ENCODE measurements around the gene FOXK1. TPM values are rescaled to one million over a fixed set of nuclear protein-coding genes. Genes with fewer than 3 reads are reported as not detected.

FOXK1 gene
- total RNA-seq, 5 donors from 2014 or later (not counting 1 experiment from before 2014, with no cell fraction given), result 63.9 to 79.7 (median 74.2) TPM

DNA sequence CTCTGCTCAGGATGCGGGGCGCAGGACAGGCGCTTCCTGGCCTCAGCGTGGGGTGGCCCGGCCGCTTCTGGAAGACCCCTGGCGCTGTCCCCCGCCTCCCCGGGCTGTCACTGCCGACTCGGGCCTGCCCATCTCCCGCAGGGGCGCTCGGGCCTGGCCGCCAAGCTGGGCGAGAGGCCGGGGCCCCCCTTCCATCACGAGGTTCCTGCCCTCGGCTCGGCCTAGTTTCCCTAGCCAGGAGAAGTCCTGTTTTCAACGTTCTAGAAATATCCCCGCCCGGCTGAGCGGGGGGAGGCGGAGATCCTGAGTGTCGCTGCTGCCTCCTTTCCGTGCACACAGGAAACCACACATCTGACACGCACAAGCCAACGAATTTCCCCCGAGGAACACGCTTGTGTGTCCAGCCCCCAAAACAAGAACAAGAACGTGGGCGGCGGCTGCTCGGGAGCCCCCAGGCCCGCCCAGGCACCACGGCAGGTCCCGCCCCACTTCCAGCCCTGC, 127.0 kb downstream of the FOXK1 start:
- Histone ChIP-seq H3K9me3 (no peaks in the 10 kb centered on the region), H3K4me1 (ENCODE audit: control insufficient read depth in 1 of 2, extremely low read depth in 1 of 2, insufficient read depth in 2 of 2, low read length in 2 of 2) (peaks cover 0 to 20% of the 10 kb centered on the region in 2 experiments), H3K36me3 (ENCODE audit: control insufficient read depth in 2 of 2, extremely low read depth in 1 of 2, insufficient read depth in 1 of 2, low read length in 1 of 2) (no peaks in the 10 kb centered on the region), H3K27me3 (replicated peaks in 1 of 2; ENCODE audit: control insufficient read depth in 2 of 2, extremely low read depth in 1 of 2, insufficient read depth in 2 of 2, low read length in 1 of 2) (peaks cover 0 to 53% of the 10 kb centered on the region in 2 experiments), H3K27ac (ENCODE audit: low read length) (no peak overlapping the region), H3K4me3 (ENCODE audit: control insufficient read depth in 1 of 2, extremely low read depth in 1 of 2, low read length in 1 of 2) (peak overlapping the region; percentile 37 to 70)
- H3K4me1 Mint-ChIP-seq, result peaks cover 0 to 10% (median 9%) of the 10 kb centered on the region in 3 donors
- H3K9me3 Mint-ChIP-seq, result no peaks in the 10 kb centered on the region
- H3K36me3 Mint-ChIP-seq, result no peaks in the 10 kb centered on the region
- peaks cover 4 to 37% of the 10 kb centered on the region in 2 donors for H3K27me3 Mint-ChIP-seq
- ATAC-seq (replicated peaks in 1 of 4) (peak; percentile 60 to 86 (median 65)), DNase-seq (peak in 25 of 35 experiments; percentile 12 to 57 (median 32))
- 4% methylated on average over 31 of the region's 38 CpGs for WGBS (ENCODE audit: insufficient coverage)
- ChIA-PET CTCF (interaction anchor here (0.6 to 1.0 kb wide), 2 partner anchors 10 to 11 kb away, joined by 3 to 4 read pairs; no protein-coding TSS in a partner anchor), POLR2A (no interaction called here)
- H3K27ac Mint-ChIP-seq, result peak overlapping the region in 1 of 2 donors; percentile 34
- peak overlapping the region; percentile 61 to 76 (median 71) for H3K4me3 Mint-ChIP-seq

DNA sequence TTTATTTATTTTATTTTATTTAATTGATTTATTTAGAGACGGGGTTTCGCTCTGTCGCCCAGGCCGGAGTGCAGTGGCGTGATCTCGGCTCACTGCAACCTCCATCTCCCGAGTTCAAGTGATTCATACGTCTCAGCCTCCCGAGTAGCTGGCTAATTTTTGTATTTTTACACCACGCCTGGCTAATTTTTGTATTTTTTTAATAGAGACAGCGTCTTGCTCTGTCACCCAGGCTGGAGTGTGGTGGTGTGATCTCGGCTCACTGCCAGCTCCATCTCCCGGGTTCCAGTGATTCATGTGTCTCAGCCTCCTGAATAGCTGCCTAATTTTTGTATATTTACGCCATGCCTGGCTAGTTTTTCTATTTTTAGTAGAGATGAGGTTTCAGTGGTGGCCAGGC, 127.6 kb downstream of the FOXK1 start:
- Histone ChIP-seq H3K27me3 (replicated peaks in 1 of 2; ENCODE audit: control insufficient read depth in 2 of 2, extremely low read depth in 1 of 2, insufficient read depth in 2 of 2, low read length in 1 of 2) (peaks cover 0 to 58% of the 10 kb centered on the region in 2 experiments), H3K9me3 (no peaks in the 10 kb centered on the region), H3K4me3 (ENCODE audit: control insufficient read depth in 1 of 2, extremely low read depth in 1 of 2, low read length in 1 of 2) (peak overlapping the region; percentile 37 to 70), H3K4me1 (ENCODE audit: control insufficient read depth in 1 of 2, extremely low read depth in 1 of 2, insufficient read depth in 2 of 2, low read length in 2 of 2) (peaks cover 0 to 21% of the 10 kb centered on the region in 2 experiments), H3K36me3 (ENCODE audit: control insufficient read depth in 2 of 2, extremely low read depth in 1 of 2, insufficient read depth in 1 of 2, low read length in 1 of 2) (no peaks in the 10 kb centered on the region), H3K27ac (ENCODE audit: low read length) (no peak overlapping the region)
- H3K27me3 Mint-ChIP-seq, result peaks cover 4 to 40% of the 10 kb centered on the region in 2 donors
- H3K9me3 Mint-ChIP-seq, result no peaks in the 10 kb centered on the region
- no peaks in the 10 kb centered on the region for H3K36me3 Mint-ChIP-seq
- DNase-seq (no peak), ATAC-seq (replicated peaks in 1 of 4) (no peak)
- CTCF ChIA-PET, result interaction anchor here (0.6 to 1.0 kb wide), 2 partner anchors 9 to 11 kb away, joined by 3 to 4 read pairs; no protein-coding TSS in a partner anchor
- POLR2A ChIA-PET, result no interaction called here
- peaks cover 0 to 10% (median 9%) of the 10 kb centered on the region in 3 donors for H3K4me1 Mint-ChIP-seq
- H3K27ac Mint-ChIP-seq, result no peak overlapping the region
- WGBS (ENCODE audit: insufficient coverage), result 64% methylated on average over 6 of the region's 14 CpGs
- H3K4me3 Mint-ChIP-seq, result peak overlapping the region in 2 of 3 donors; percentile 24 to 76

DNA sequence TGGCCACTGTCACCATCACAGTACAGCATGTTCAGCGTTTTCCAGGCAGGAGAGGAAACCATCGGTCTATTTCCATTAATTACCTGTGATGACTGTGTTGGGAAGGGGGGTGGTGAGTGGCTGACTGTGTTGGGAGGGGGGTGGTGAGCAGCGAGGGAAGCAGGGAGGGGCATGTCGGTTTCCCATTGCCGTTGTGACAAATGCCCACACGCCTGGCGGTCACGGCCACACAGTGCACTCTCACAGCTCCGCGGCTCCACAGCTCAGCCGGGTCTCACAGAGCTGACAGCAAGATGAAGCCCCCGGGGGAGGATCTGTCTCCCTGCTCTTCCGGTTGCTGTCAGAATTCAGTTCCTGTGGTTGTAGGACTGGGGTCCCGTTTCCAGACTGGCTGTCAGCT, 132.3 kb downstream of the FOXK1 start:
- Mint-ChIP-seq H3K4me3 (no peak overlapping the region), H3K27ac (no peak overlapping the region), H3K4me1 (peaks cover 0 to 7% (median 6%) of the 10 kb centered on the region in 3 donors), H3K9me3 (no peaks in the 10 kb centered on the region), H3K27me3 (peaks cover 0 to 39% of the 10 kb centered on the region in 2 donors), H3K36me3 (no peaks in the 10 kb centered on the region)
- CTCF ChIA-PET, result interaction anchor here in 1 of 2 donors (0.5 kb wide), 1 partner anchor 93 kb away, joined by 8 read pairs; no protein-coding TSS in a partner anchor
- H3K27me3 ChIP-seq (replicated peaks in 1 of 2; ENCODE audit: control insufficient read depth in 2 of 2, extremely low read depth in 1 of 2, insufficient read depth in 2 of 2, low read length in 1 of 2), result peaks cover 0 to 88% of the 10 kb centered on the region in 2 experiments
- 20% methylated on average over 11 of the region's 14 CpGs for WGBS (ENCODE audit: insufficient coverage)
- no peaks in the 10 kb centered on the region for H3K36me3 ChIP-seq (ENCODE audit: control insufficient read depth in 2 of 2, extremely low read depth in 1 of 2, insufficient read depth in 1 of 2, low read length in 1 of 2)
- no peak overlapping the region for H3K27ac ChIP-seq (ENCODE audit: low read length)
- ATAC-seq (replicated peaks in 1 of 4) (no peak), DNase-seq (no peak)
- H3K4me3 ChIP-seq (ENCODE audit: control insufficient read depth in 1 of 2, extremely low read depth in 1 of 2, low read length in 1 of 2), result no peak overlapping the region
- H3K4me1 ChIP-seq (ENCODE audit: control insufficient read depth in 1 of 2, extremely low read depth in 1 of 2, insufficient read depth in 2 of 2, low read length in 2 of 2), result peaks cover 0 to 15% of the 10 kb centered on the region in 2 experiments
- no peaks in the 10 kb centered on the region for H3K9me3 ChIP-seq
- POLR2A ChIA-PET, result no interaction called here

DNA sequence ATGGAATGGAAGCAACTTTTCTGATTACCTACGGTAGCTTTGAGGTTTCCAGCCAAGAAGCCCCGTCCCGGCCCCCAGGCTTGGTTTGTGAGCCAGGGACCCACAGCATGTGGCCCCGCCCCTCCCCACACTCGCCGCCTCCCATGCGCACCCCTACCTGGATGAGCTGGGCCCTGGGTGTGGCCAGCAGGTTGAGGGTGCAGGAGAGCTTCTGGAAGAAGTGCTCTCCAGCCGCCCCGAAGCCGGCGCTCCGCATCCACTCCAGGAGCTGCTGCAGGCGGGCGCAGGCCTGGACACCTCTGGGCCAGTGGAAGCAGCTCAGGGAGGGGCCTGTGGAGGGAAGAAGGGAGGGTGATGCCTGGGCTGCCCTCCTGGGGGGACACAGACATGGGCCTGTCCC, 133.0 kb downstream of the FOXK1 start:
- H3K36me3 ChIP-seq (ENCODE audit: control insufficient read depth in 2 of 2, extremely low read depth in 1 of 2, insufficient read depth in 1 of 2, low read length in 1 of 2), result no peaks in the 10 kb centered on the region
- H3K4me3 Mint-ChIP-seq, result no peak overlapping the region
- no peak overlapping the region for H3K27ac ChIP-seq (ENCODE audit: low read length)
- peaks cover 0 to 4% (median 4%) of the 10 kb centered on the region in 3 donors for H3K4me1 Mint-ChIP-seq
- ChIA-PET CTCF (interaction anchor here in 1 of 2 donors (0.5 kb wide), 1 partner anchor 94 kb away, joined by 8 read pairs; no protein-coding TSS in a partner anchor), POLR2A (interaction anchor here in 1 of 2 donors (0.6 kb wide), 1 partner anchor 269 kb away, joined by 11 read pairs; no protein-coding TSS in a partner anchor)
- H3K9me3 ChIP-seq, result no peaks in the 10 kb centered on the region
- no peak overlapping the region for H3K27ac Mint-ChIP-seq
- peaks cover 0 to 8% of the 10 kb centered on the region in 2 experiments for H3K4me1 ChIP-seq (ENCODE audit: control insufficient read depth in 1 of 2, extremely low read depth in 1 of 2, insufficient read depth in 2 of 2, low read length in 2 of 2)
- no peaks in the 10 kb centered on the region for H3K9me3 Mint-ChIP-seq
- H3K4me3 ChIP-seq (ENCODE audit: control insufficient read depth in 1 of 2, extremely low read depth in 1 of 2, low read length in 1 of 2), result no peak overlapping the region
- DNase-seq, result no peak
- WGBS (ENCODE audit: insufficient coverage), result 99% methylated on average over 11 of the region's 14 CpGs
- H3K27me3 ChIP-seq (replicated peaks in 1 of 2; ENCODE audit: control insufficient read depth in 2 of 2, extremely low read depth in 1 of 2, insufficient read depth in 2 of 2, low read length in 1 of 2), result peaks cover 0 to 87% of the 10 kb centered on the region in 2 experiments
- H3K27me3 Mint-ChIP-seq, result peaks cover 0 to 40% of the 10 kb centered on the region in 2 donors
- H3K36me3 Mint-ChIP-seq, result no peaks in the 10 kb centered on the region
- no peak for ATAC-seq (replicated peaks in 1 of 4)

DNA sequence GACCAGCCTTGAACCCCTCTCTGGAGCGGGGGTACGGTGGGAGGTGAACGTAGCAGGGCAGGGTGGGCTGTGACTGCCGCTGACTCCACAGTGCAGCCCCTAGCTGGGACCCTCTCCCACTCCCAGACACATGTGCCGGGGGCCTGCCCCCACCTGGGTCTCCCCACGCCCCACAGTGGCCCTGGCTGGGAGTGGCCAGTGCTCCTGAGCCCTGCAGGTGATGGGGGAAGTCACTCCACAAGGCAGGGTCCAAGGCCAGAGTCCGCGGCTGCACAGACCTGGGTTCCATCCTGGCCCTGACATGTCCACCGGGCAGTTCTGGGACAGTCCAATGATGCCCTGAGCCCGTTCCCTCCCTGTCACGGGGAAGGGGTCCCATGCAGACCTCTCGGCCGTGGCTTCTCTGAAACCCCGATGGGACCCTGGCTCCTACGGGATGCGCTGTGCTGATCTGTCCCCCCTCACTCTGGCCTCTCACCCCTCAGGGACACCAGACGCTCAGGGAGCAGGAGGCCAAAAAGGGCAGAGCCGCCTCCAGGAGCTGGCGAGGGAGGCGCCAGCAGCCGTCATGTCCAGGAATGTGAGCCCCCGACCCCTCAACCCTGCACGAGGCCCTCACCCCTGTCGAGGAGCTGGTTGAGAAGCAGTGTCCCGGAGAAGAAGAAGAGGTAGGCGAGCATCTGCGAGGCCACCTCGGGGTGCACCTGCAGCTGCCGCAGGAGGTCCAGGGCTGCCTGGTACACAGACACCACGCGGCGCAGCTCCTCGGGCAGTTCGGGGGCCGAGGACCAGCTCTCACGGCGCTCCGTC, 133.7 kb downstream of the FOXK1 start:
- peaks cover 0 to 37% of the 10 kb centered on the region in 2 donors for H3K27me3 Mint-ChIP-seq
- POLR2A ChIA-PET, result interaction anchor here in 1 of 2 donors (0.6 kb wide), 1 partner anchor 269 kb away, joined by 11 read pairs; no protein-coding TSS in a partner anchor
- H3K36me3 ChIP-seq (ENCODE audit: control insufficient read depth in 2 of 2, extremely low read depth in 1 of 2, insufficient read depth in 1 of 2, low read length in 1 of 2), result no peaks in the 10 kb centered on the region
- 96% methylated on average over 32 of the region's 38 CpGs for WGBS (ENCODE audit: insufficient coverage)
- CTCF ChIA-PET, result interaction anchor here in 1 of 2 donors (0.6 kb wide), 1 partner anchor 32 kb away, joined by 3 read pairs; no protein-coding TSS in a partner anchor
- peaks cover 0 to 86% of the 10 kb centered on the region in 2 experiments for H3K27me3 ChIP-seq (replicated peaks in 1 of 2; ENCODE audit: control insufficient read depth in 2 of 2, extremely low read depth in 1 of 2, insufficient read depth in 2 of 2, low read length in 1 of 2)
- H3K27ac Mint-ChIP-seq, result no peak overlapping the region
- no peaks in the 10 kb centered on the region for H3K9me3 ChIP-seq
- H3K4me3 ChIP-seq (ENCODE audit: control insufficient read depth in 1 of 2, extremely low read depth in 1 of 2, low read length in 1 of 2), result no peak overlapping the region
- no peaks in the 10 kb centered on the region for H3K9me3 Mint-ChIP-seq
- no peak for ATAC-seq (replicated peaks in 1 of 4)
- no peaks in the 10 kb centered on the region for H3K36me3 Mint-ChIP-seq
- no peak overlapping the region for H3K27ac ChIP-seq (ENCODE audit: low read length)
- H3K4me1 Mint-ChIP-seq, result no peaks in the 10 kb centered on the region
- H3K4me1 ChIP-seq (ENCODE audit: control insufficient read depth in 1 of 2, extremely low read depth in 1 of 2, insufficient read depth in 2 of 2, low read length in 2 of 2), result peaks cover 0 to 4% of the 10 kb centered on the region in 2 experiments
- DNase-seq, result no peak
- no peak overlapping the region for H3K4me3 Mint-ChIP-seq

DNA sequence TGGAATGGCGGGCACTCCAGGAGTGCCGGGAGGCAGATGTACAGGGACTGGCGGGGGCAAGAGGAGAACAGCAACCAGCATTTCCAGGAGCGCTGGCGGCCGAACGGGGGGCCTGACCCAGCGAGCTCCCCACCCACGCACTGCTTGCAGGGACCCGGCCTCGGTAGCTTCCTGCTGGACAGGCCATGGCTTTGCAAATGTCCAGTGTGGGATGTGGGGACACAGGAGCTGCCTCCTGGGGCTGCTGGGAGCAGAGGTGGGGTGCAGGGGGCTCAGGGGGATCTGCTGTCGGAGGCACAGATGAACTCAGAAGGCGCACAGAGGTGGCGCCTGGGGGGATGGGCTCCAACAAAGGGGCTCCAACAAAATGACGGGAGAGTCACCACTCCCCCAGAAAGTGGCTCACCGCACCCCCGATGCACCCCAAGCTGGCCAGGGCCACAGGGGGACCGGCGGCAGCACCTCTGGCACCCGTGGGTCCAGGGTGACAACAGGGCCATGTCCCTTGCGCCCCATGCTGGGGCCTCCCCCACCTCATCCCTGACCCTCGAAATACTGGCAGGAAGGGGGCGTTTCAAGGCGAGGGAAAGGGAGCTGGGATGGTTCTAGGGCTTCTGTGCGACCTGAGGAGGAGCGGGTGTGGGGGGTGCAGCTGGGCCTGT, 134.5 kb downstream of the FOXK1 start:
- Histone ChIP-seq H3K4me1 (ENCODE audit: control insufficient read depth in 1 of 2, extremely low read depth in 1 of 2, insufficient read depth in 2 of 2, low read length in 2 of 2) (peaks cover 0 to 4% of the 10 kb centered on the region in 2 experiments), H3K36me3 (ENCODE audit: control insufficient read depth in 2 of 2, extremely low read depth in 1 of 2, insufficient read depth in 1 of 2, low read length in 1 of 2) (no peaks in the 10 kb centered on the region), H3K9me3 (no peaks in the 10 kb centered on the region), H3K27ac (ENCODE audit: low read length) (no peak overlapping the region), H3K27me3 (replicated peaks in 1 of 2; ENCODE audit: control insufficient read depth in 2 of 2, extremely low read depth in 1 of 2, insufficient read depth in 2 of 2, low read length in 1 of 2) (peaks cover 0 to 89% of the 10 kb centered on the region in 2 experiments), H3K4me3 (ENCODE audit: control insufficient read depth in 1 of 2, extremely low read depth in 1 of 2, low read length in 1 of 2) (no peak overlapping the region)
- CTCF ChIA-PET, result interaction anchor here in 1 of 2 donors (0.6 kb wide), 1 partner anchor 32 kb away, joined by 3 read pairs; no protein-coding TSS in a partner anchor
- Mint-ChIP-seq H3K4me3 (no peak overlapping the region), H3K9me3 (no peaks in the 10 kb centered on the region), H3K27me3 (peaks cover 0 to 40% of the 10 kb centered on the region in 2 donors), H3K27ac (no peak overlapping the region), H3K4me1 (no peaks in the 10 kb centered on the region), H3K36me3 (no peaks in the 10 kb centered on the region)
- no peak for DNase-seq
- POLR2A ChIA-PET, result no interaction called here
- no peak for ATAC-seq (replicated peaks in 1 of 4)
- 89% methylated on average over 17 of the region's 26 CpGs for WGBS (ENCODE audit: insufficient coverage)

Measured in T-cell (primary cell).